ENCODE results near the gene PEX11G. TPM values are rescaled to one million over a fixed set of nuclear protein-coding genes. Genes with fewer than 3 reads are reported as not detected.

The PEX11G gene
- total and polyA plus RNA-seq, 4 experiments from 2014 or later, result 0.64 to 1.7 (median 0.68) TPM

DNA sequence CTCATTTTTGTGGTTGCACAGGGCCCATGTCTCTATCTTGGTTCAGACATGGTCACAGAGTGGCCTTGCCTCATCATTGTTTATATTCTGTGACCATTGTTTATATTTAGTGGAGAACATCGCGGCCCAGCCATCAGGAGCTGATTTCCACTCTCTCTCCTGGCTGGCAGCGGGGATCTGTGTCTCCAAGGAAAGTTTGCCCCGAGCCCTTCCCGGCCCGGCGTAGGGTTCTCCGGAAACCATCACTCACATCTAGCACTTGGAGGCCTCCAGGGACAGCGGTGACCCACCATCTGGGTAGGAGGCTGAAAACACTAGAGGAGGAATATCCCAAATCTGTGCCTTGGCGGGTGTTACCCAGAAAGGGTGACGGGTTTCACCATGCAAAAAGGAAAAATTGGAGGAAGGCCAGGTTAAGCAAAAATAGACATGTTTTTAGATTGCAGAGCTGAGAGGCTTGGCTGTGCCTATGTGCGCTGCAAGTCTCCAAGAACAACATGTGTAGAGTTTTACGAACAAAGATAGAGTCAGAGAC lies 26.3 kb upstream of the PEX11G start:
- Histone ChIP-seq H3K4me3 (ENCODE audit: low read length in 2 of 2) (no peak overlapping the region), H3K9me3 (ENCODE audit: control insufficient read depth in 1 of 2, low read length in 2 of 2) (no peaks in the 10 kb centered on the region), H3K4me1 (ENCODE audit: insufficient read depth, low read length) (peaks cover 10% of the 10 kb centered on the region), H3K27ac (ENCODE audit: low read depth, low read length) (no peak overlapping the region), H3K36me3 (ENCODE audit: insufficient read depth, low read length) (no peaks in the 10 kb centered on the region), H3K27me3 (ENCODE audit: insufficient read depth, low read length) (peaks cover 4% of the 10 kb centered on the region)
- H3K27ac Mint-ChIP-seq, result peak overlapping the region in 3 of 7 donors; percentile 24 to 95 (median 86)
- H3K9me3 Mint-ChIP-seq, result peaks cover 0 to 1% (median 0%) of the 10 kb centered on the region in 8 donors
- ChIA-PET POLR2A (ENCODE audit: partially characterized antibody) (interaction anchor here (1.3 to 1.6 kb wide), 2 partner anchors 19 to 115 kb away, joined by 3 to 7 read pairs; partner anchors contain the start of genes PET100 and XAB2), CTCF (ENCODE audit: partially characterized antibody) (no interaction called here)
- DNase-seq, result no peak
- H3K4me3 Mint-ChIP-seq, result peak overlapping the region; percentile 68 to 91 (median 85)
- peaks cover 0 to 3% of the 10 kb centered on the region in 2 donors for H3K36me3 Mint-ChIP-seq
- H3K4me1 Mint-ChIP-seq, result peaks cover 4 to 23% (median 11%) of the 10 kb centered on the region in 4 donors
- intact Hi-C loops (cut with micrococcal nuclease), result no loop called here
- peaks cover 8 to 16% of the 10 kb centered on the region in 2 donors for H3K27me3 Mint-ChIP-seq

GRCh38 chr19:7513809-7514642 lies 25.2 kb upstream of the PEX11G start:
- ChIA-PET CTCF (ENCODE audit: partially characterized antibody) (no interaction called here), POLR2A (ENCODE audit: partially characterized antibody) (no interaction called here)
- no peak overlapping the region for H3K4me3 ChIP-seq (ENCODE audit: low read length in 2 of 2)

DNA sequence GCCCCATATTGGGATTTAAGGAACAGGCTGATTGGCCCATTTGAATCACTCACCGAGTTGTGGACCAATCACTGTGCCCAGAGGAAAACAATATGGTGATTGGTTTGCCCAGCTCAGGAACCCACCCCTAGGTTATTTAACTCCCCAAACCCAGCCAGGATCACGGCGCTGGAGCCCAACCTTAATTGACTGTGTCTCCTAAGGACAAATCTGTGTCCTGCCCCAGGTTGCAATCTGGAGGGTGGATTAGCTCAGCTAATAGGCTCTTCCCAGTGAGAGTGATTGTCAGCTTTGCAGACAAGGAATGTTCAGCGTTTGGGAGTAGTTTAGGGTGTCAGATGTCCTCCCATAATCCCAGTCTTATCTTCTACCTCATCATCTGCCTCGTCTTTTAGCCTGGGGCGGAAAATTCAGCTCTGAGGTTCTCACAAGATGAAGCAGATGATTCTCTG lies 23.6 kb upstream of the PEX11G start:
- H3K27me3 Mint-ChIP-seq, result peaks cover 14 to 15% of the 10 kb centered on the region in 2 donors
- H3K36me3 Mint-ChIP-seq, result no peaks in the 10 kb centered on the region
- Histone ChIP-seq H3K9me3 (ENCODE audit: control insufficient read depth in 1 of 2, low read length in 2 of 2) (no peaks in the 10 kb centered on the region), H3K27me3 (ENCODE audit: insufficient read depth, low read length) (peaks cover 4% of the 10 kb centered on the region), H3K4me3 (ENCODE audit: low read length in 2 of 2) (no peak overlapping the region), H3K27ac (ENCODE audit: low read depth, low read length) (no peak overlapping the region), H3K4me1 (ENCODE audit: insufficient read depth, low read length) (peaks cover 10% of the 10 kb centered on the region), H3K36me3 (ENCODE audit: insufficient read depth, low read length) (no peaks in the 10 kb centered on the region)
- H3K27ac Mint-ChIP-seq, result no peak overlapping the region
- intact Hi-C loops (cut with micrococcal nuclease), result no loop called here
- H3K4me3 Mint-ChIP-seq, result no peak overlapping the region
- ChIA-PET CTCF (ENCODE audit: partially characterized antibody) (no interaction called here), POLR2A (ENCODE audit: partially characterized antibody) (no interaction called here)
- peaks cover 4 to 16% (median 11%) of the 10 kb centered on the region in 4 donors for H3K4me1 Mint-ChIP-seq
- peaks cover 0 to 3% (median 0%) of the 10 kb centered on the region in 8 donors for H3K9me3 Mint-ChIP-seq
- DNase-seq, result no peak

More at GRCh38 chr19:7513809-7514642, 25.2 kb upstream of the PEX11G start:
- peaks cover 10% of the 10 kb centered on the region for H3K4me1 ChIP-seq (ENCODE audit: insufficient read depth, low read length)
- peaks cover 4 to 23% (median 11%) of the 10 kb centered on the region in 4 donors for H3K4me1 Mint-ChIP-seq
- intact Hi-C loops (cut with micrococcal nuclease), result no loop called here
- H3K27me3 Mint-ChIP-seq, result peaks cover 13 to 16% of the 10 kb centered on the region in 2 donors
- H3K36me3 ChIP-seq (ENCODE audit: insufficient read depth, low read length), result no peaks in the 10 kb centered on the region
- peak overlapping the region in 4 of 8 donors; percentile 9 to 31 (median 18) for H3K4me3 Mint-ChIP-seq
- H3K36me3 Mint-ChIP-seq, result peaks cover 0 to 3% of the 10 kb centered on the region in 2 donors
- H3K27ac Mint-ChIP-seq, result peak overlapping the region in 2 of 7 donors; percentile 2 to 54
- H3K9me3 Mint-ChIP-seq, result peaks cover 0 to 3% (median 0%) of the 10 kb centered on the region in 8 donors
- DNase-seq, result no peak
- no peak overlapping the region for H3K27ac ChIP-seq (ENCODE audit: low read depth, low read length)
- H3K9me3 ChIP-seq (ENCODE audit: control insufficient read depth in 1 of 2, low read length in 2 of 2), result no peaks in the 10 kb centered on the region
- peaks cover 4% of the 10 kb centered on the region for H3K27me3 ChIP-seq (ENCODE audit: insufficient read depth, low read length)

DNA sequence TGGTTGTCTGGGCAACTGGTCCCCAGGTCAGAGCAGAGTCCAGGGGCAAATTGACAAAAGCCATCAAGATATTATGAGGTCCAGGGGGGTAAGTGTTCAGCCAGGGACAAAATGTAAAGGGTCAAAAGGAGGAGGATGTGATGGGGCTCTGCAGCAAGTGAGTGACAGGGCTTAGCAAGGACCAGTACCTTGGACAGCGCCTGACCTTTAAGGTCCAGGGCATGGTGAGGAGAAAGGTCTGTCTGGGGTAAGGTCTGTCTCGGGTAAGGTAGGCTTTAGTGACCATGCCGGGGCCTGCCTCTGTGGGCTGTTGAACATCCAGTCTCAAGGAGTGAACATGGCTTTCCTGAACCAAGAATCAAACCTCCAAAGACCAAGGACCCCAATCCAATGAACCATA lies 20.8 kb upstream of the PEX11G start:
- no peak overlapping the region for H3K27ac Mint-ChIP-seq
- ChIA-PET CTCF (ENCODE audit: partially characterized antibody) (no interaction called here), POLR2A (ENCODE audit: partially characterized antibody) (no interaction called here)
- H3K9me3 ChIP-seq (ENCODE audit: control insufficient read depth in 1 of 2, low read length in 2 of 2), result no peaks in the 10 kb centered on the region
- peak overlapping the region in 2 of 8 donors; percentile 13 to 38 for H3K4me3 Mint-ChIP-seq
- H3K27ac ChIP-seq (ENCODE audit: low read depth, low read length), result no peak overlapping the region
- H3K27me3 ChIP-seq (ENCODE audit: insufficient read depth, low read length), result no peaks in the 10 kb centered on the region
- no peak for DNase-seq
- no peak overlapping the region for H3K4me3 ChIP-seq (ENCODE audit: low read length in 2 of 2)
- no peaks in the 10 kb centered on the region for H3K36me3 Mint-ChIP-seq
- H3K36me3 ChIP-seq (ENCODE audit: insufficient read depth, low read length), result no peaks in the 10 kb centered on the region
- intact Hi-C loops (cut with micrococcal nuclease), result no loop called here
- H3K27me3 Mint-ChIP-seq, result peaks cover 14 to 21% of the 10 kb centered on the region in 2 donors
- H3K9me3 Mint-ChIP-seq, result peaks cover 0 to 3% (median 0%) of the 10 kb centered on the region in 8 donors
- H3K4me1 Mint-ChIP-seq, result peaks cover 5 to 9% (median 7%) of the 10 kb centered on the region in 4 donors
- H3K4me1 ChIP-seq (ENCODE audit: insufficient read depth, low read length), result peaks cover 10% of the 10 kb centered on the region

GRCh38 chr19:7507884-7508283 lies 19.0 kb upstream of the PEX11G start:
- ChIA-PET CTCF (ENCODE audit: partially characterized antibody) (no interaction called here), POLR2A (ENCODE audit: partially characterized antibody) (no interaction called here)
- Mint-ChIP-seq H3K36me3 (no peaks in the 10 kb centered on the region), H3K4me3 (no peak overlapping the region), H3K9me3 (peaks cover 0 to 3% (median 0%) of the 10 kb centered on the region in 8 donors), H3K27me3 (peaks cover 12 to 24% of the 10 kb centered on the region in 2 donors), H3K27ac (no peak overlapping the region), H3K4me1 (peaks cover 5 to 9% (median 7%) of the 10 kb centered on the region in 4 donors)
- Histone ChIP-seq H3K27me3 (ENCODE audit: insufficient read depth, low read length) (no peaks in the 10 kb centered on the region), H3K27ac (ENCODE audit: low read depth, low read length) (no peak overlapping the region), H3K4me3 (ENCODE audit: low read length in 2 of 2) (no peak overlapping the region), H3K9me3 (ENCODE audit: control insufficient read depth in 1 of 2, low read length in 2 of 2) (no peaks in the 10 kb centered on the region), H3K4me1 (ENCODE audit: insufficient read depth, low read length) (peaks cover 10% of the 10 kb centered on the region), H3K36me3 (ENCODE audit: insufficient read depth, low read length) (no peaks in the 10 kb centered on the region)
- intact Hi-C loops (cut with micrococcal nuclease), result no loop called here
- no peak for DNase-seq

- intact Hi-C loops (cut with micrococcal nuclease), result no loop called here
- no peak overlapping the region for H3K4me3 ChIP-seq (ENCODE audit: low read length in 2 of 2)
- DNase-seq, result peak in 2 of 5 donors; percentile 36 to 38
- no peaks in the 10 kb centered on the region for H3K27me3 ChIP-seq (ENCODE audit: insufficient read depth, low read length)
- H3K27ac ChIP-seq (ENCODE audit: low read depth, low read length), result no peak overlapping the region
- Mint-ChIP-seq H3K27ac (peak overlapping the region in 1 of 7 donors; percentile 11), H3K36me3 (no peaks in the 10 kb centered on the region), H3K27me3 (peaks cover 14 to 29% of the 10 kb centered on the region in 2 donors), H3K4me3 (peak overlapping the region in 1 of 8 donors; percentile 10), H3K9me3 (peaks cover 0 to 3% (median 0%) of the 10 kb centered on the region in 8 donors), H3K4me1 (peaks cover 5 to 9% (median 7%) of the 10 kb centered on the region in 4 donors)
- H3K9me3 ChIP-seq (ENCODE audit: control insufficient read depth in 1 of 2, low read length in 2 of 2), result no peaks in the 10 kb centered on the region
- H3K36me3 ChIP-seq (ENCODE audit: insufficient read depth, low read length), result no peaks in the 10 kb centered on the region
- H3K4me1 ChIP-seq (ENCODE audit: insufficient read depth, low read length), result peaks cover 10% of the 10 kb centered on the region
- ChIA-PET CTCF (ENCODE audit: partially characterized antibody) (no interaction called here), POLR2A (ENCODE audit: partially characterized antibody) (no interaction called here)
These were observed 17.8 kb upstream of the PEX11G start for GRCh38 chr19:7506385-7507328.
